NCI-H146 (cell line): Measurements from ENCODE around the gene COX4I2.
"Not testable (repeated sequence)": the region's sequence is repeated elsewhere in the genome, so short reads cannot be mapped to it uniquely, and the experiment has no call there.

Experiments used
- DNase-seq: peaks from one replicate; lab custom pipeline; 2025; lab: John Stamatoyannopoulos, UW

Gene COX4I2

GRCh38 chr20:31607640-31608250 is 30.0 kb upstream of the COX4I2 start:
- DNase-seq = no peak

GRCh38 chr20:31608251-31608945 is 29.3 kb upstream of the COX4I2 start:
- DNase-seq = peak; percentile 98

- DNase-seq = not testable (repeated sequence)
Observed at GRCh38 chr20:31612271-31612640, 25.5 kb upstream of the COX4I2 start.

GRCh38 chr20:31615416-31615815 is 22.3 kb upstream of the COX4I2 start:
- no peak for DNase-seq

- no peak for DNase-seq
Observed at GRCh38 chr20:31617432-31618104, 20.1 kb upstream of the COX4I2 start.

- DNase-seq = no peak
Observed at GRCh38 chr20:31620246-31620645, 17.5 kb upstream of the COX4I2 start.

- not testable (repeated sequence) for DNase-seq
Observed at GRCh38 chr20:31623123-31623505, 14.6 kb upstream of the COX4I2 start.

- DNase-seq = not testable (repeated sequence)
Observed at GRCh38 chr20:31626534-31626933, 11.2 kb upstream of the COX4I2 start.

GRCh38 chr20:31628057-31628456 is 9.7 kb upstream of the COX4I2 start:
- not testable (repeated sequence) for DNase-seq

GRCh38 chr20:31630187-31630790 is 7.4 kb upstream of the COX4I2 start:
- DNase-seq = no peak

- no peak for DNase-seq
Observed at GRCh38 chr20:31632548-31633338, 5.0 kb upstream of the COX4I2 start.

- DNase-seq = no peak
Observed at GRCh38 chr20:31633339-31633914, 4.3 kb upstream of the COX4I2 start.

- DNase-seq = no peak
Observed at GRCh38 chr20:31638317-31638716, 605 bp downstream of the COX4I2 start.

GRCh38 chr20:31638816-31639215 is 1.1 kb downstream of the COX4I2 start:
- DNase-seq = no peak

- no peak for DNase-seq
Observed at GRCh38 chr20:31640259-31640658, 2.5 kb downstream of the COX4I2 start.

- no peak for DNase-seq
Observed at GRCh38 chr20:31641391-31641790, 3.7 kb downstream of the COX4I2 start.

GRCh38 chr20:31642837-31643236 is 5.1 kb downstream of the COX4I2 start:
- DNase-seq = no peak

GRCh38 chr20:31643522-31643921 is 5.8 kb downstream of the COX4I2 start:
- no peak for DNase-seq

- DNase-seq = peak; percentile 84
Observed at GRCh38 chr20:31644701-31645100, 7.0 kb downstream of the COX4I2 start.

- not testable (repeated sequence) for DNase-seq
Observed at GRCh38 chr20:31648104-31648503, 10.4 kb downstream of the COX4I2 start.

GRCh38 chr20:31652917-31653396 is 15.2 kb downstream of the COX4I2 start:
- DNase-seq = no peak

- no peak for DNase-seq
Observed at GRCh38 chr20:31653561-31653960, 15.8 kb downstream of the COX4I2 start.
